Hematopoietic multipotent progenitor cell treated with erythropoietin and hydrocortisone succinate and interleukin-3 and kit ligand, for 15 days (in vitro differentiated cells): Measurements from ENCODE around the gene NCOR2.

ENCODE experiments used
- DNase-seq: peaks from one replicate; pipeline ENCODE4 v3.0.0-alpha.2; 2015; ENCODE audit warnings: low spot score

Gene NCOR2

GRCh38 chr12:124543590-124544310 lies 23.7 kb downstream of the NCOR2 start:
- no peak for DNase-seq

- no peak for DNase-seq
These were observed 24.3 kb downstream of the NCOR2 start for GRCh38 chr12:124543052-124543589.

DNA sequence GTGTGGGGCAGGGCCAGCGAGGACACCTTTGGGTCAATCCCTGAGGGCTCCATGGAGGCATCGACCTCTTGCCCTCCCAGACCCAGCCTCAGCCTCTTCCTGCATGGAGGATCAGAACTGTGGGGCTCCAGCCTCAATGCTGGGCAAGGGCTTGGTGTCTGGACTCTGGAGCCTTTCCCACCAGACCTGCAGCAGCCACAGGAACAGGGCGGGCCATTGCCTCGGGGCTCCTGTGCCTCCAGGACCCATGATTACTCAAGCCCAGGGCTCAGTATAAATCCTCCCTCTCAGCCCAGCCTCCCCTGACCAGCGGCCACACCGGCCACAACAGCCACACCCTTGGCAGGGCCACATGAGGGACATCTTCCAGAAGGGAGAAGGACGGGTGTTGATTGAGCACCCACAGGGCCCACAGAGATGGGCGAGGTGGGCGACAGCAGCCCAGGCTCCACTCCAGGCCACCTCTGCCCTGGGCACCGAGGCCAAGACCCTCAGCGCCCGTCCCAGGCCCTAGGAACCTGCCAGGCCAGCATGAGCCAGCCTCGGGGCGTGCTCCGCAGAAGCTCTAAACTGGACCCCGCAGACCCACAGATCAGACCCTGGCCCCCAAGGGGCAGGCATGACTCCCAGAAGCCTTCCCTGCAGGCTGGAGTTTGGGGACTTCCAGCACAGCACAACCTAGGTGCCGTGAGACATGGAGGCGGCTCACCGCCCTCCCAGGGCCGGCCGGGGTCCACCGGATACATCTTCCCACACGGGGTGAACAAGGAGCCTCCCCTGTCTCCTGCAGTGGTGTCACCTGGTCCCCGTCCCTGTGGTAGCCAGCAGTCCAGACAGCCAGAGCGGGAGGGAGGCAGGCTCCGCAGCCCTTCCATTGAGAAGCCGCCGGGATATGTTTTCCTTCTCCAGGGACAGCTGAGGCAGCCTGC lies 25.1 kb downstream of the NCOR2 start:
- no peak for DNase-seq

DNA sequence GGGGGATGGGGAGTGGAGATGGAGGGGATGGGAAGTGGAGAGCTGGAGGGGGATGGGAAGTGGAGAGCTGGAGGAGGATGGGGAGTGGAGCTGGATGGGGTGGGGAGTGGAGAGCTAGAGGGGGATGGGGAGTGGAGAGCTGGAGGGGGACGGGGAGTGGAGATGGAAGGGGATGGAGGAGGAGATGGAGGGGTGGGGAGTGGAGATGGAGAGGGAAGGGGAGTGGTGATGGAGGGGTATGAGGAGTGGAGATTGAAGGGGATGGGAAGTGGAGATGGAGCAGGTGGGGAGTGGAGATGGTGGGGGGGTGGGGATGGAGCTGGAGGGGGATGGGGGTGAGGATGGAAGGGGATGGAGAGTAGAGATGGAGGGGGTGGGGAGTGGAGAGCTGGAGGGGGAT lies 26.1 kb downstream of the NCOR2 start:
- DNase-seq = no peak

- DNase-seq = no peak
These were observed 28.0 kb downstream of the NCOR2 start for GRCh38 chr12:124539084-124540041.

- no peak for DNase-seq
These were observed 29.0 kb downstream of the NCOR2 start for GRCh38 chr12:124538194-124539082.

DNA sequence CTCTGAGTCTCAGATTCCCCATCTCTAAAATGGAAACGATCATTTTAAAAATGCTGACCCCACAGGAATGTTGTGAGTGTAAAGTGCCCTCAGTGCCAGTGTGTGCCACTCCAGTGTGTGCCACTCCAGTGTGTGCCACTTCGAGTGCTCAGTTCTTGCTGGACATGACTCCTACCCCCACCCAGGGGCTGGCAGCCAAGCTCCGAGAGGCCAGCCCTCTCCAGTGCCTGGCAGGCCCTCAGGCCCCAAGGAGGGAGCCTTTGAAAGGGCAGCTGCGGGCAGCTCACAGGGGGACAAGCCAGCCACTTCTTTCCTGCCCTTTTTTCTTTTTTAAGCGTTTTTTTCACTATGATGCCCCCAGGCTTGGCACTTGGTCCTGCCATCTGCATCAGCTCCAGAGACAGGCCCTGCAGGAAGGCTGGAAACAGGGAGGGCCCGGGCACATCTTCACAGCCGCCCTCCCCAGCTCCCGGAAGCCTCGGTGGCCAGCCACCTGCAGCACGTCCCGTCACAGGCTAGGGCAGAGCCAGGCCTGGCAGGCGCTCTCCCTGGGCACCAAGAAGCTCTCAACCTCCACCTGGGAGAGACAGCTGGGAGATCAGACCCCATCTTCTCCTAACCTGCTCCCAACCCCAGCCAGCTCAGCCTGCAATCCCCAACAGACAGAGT lies 29.8 kb downstream of the NCOR2 start:
- DNase-seq = no peak

DNA sequence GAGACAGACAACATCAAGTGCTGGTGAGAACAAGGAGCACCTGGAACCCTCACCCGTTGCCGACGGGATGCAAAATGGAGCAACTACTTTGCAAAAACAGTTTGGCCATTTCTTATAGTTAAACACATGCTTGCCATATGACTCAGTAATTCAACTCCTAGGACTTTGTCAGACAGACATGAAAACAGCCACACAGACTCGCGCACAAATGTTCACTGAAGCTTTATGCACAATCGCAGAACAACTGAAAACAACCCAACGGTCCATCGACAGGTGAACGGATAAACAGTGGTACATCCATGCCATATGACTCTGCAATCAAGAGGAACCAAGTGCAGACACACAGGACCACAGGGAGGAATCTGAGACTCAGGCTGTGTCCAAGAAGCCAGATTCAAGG lies 30.8 kb downstream of the NCOR2 start:
- no peak for DNase-seq

DNA sequence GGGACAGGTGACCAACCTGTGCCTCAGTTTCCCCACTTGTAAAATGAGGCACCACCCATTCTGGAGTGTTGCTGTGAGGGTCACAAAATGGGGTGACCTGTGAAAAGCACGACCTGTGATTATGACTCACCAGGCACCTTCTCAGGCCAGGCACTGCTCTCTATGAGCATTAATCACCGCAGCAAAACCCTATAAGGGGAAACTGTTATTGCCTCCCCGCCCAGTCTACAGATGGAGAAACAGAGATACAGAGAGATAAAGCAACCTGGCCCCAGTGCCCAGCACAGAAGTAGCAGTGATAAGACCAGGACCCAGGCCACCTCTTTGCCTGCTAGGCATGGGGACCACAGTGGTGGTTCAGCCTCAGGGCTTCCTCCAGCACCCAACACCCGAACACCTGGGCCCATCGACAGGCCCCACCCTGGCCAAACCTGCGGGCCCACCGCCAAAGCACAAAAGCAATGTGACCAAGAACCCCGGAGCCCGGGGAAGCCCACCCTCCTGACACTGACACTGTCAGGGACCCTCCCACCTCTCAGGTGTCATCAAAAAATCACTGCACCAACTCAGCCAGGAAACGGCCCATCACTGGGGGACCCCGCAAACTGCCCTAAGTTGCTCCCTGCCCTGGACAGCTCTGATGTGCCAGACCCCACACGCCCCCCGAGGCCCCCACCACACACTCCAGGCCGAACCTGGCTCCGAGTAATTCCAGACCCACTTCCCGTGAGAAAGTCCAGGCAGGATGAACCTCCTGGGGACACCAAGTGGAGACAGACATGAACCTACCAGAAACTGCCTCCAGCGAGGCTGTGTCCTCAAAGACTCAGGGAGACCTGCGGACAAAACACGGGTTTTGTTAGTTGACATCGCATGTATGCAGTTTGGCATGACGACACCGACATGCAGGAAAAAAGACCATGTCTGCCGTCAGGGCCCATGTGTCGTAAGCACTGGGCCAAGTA lies 32.4 kb downstream of the NCOR2 start:
- no peak for DNase-seq

DNA sequence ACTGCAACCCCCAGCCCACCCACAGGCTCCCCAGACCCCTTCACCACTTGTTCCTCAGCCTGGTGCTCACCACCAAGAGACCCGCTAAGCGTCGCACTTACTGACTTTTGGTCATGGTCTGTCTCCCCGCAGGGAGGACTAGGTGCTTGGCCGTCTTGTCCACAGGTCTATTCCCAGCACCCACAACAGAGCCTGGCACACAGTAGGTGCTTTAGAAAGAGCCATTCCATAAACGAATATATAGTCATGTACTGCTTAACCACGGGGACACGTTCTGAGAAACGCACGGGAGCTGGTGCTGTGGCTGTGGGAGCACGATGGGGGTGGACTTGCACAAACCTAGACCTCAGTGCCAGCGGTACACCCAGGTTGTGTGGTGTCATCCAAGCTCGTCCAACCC lies 34.0 kb downstream of the NCOR2 start:
- DNase-seq = no peak

DNA sequence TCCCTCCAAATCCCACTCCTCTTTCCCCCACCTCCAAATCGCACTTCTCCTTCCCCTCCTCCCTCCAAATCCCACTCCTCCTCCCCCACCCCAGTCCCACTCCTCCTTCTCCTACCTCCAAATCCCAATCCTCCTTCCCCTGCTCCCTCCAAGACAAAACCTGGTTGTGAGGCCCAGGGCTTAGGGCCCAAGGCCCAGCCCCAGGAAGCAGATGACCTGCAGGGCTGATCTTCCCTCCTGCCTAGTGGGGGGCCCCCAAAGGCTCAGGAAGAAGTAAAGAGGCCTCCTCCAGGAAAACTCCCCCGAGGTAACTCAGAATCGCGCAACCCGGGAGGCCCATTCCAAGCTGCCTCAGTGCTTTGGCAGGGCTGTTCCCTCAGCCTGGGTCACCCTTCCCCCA lies 34.4 kb downstream of the NCOR2 start:
- no peak for DNase-seq

GRCh38 chr12:124532331-124532750 lies 35.1 kb downstream of the NCOR2 start:
- DNase-seq = no peak

- no peak for DNase-seq
These were observed 35.5 kb downstream of the NCOR2 start for GRCh38 chr12:124531906-124532305.

GRCh38 chr12:124531281-124531745 lies 36.1 kb downstream of the NCOR2 start:
- DNase-seq = no peak

- no peak for DNase-seq
These were observed 36.7 kb downstream of the NCOR2 start for GRCh38 chr12:124530637-124531263.

- no peak for DNase-seq
These were observed 37.7 kb downstream of the NCOR2 start for GRCh38 chr12:124529565-124530276.

DNA sequence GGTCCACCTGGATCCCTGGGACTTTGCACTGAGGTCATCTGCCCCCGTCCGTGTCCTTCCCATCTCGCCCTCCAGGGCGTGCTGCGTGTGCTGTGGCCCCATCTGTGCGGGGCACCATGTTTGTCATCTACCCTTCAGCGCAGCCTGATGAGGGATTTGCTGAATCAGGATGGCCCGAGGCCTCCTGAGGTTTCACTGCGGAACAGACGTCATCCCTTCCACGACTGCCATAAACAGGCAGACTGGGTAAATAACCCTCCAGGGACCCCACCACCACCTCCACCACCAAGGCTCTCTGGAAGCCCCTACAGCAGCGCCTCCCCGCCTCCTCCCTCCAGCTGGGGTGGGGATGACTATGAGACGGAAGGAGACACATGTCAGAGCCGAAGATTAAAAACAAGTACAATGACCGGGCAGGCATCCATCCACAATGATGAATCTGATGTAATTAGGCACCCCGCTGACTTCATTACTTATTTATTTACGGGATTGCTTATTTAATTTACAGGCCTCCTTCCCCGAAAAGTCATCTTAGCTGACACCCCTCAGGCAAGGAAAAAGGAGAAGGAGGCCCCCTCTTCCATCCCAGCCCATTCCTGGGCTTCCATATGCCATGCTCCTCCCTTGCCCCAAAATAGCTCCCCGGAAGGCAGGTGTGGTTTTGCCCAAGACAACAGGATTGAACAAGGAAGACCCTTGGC lies 39.4 kb downstream of the NCOR2 start:
- DNase-seq = no peak
